Measurements from ENCODE around the gene DLGAP1. TPM values are rescaled to one million over a fixed set of nuclear protein-coding genes. Genes with fewer than 3 reads are reported as not detected.

The DLGAP1 gene
- total RNA-seq, 1 experiment from 2014 or later = 0.39 TPM

DNA sequence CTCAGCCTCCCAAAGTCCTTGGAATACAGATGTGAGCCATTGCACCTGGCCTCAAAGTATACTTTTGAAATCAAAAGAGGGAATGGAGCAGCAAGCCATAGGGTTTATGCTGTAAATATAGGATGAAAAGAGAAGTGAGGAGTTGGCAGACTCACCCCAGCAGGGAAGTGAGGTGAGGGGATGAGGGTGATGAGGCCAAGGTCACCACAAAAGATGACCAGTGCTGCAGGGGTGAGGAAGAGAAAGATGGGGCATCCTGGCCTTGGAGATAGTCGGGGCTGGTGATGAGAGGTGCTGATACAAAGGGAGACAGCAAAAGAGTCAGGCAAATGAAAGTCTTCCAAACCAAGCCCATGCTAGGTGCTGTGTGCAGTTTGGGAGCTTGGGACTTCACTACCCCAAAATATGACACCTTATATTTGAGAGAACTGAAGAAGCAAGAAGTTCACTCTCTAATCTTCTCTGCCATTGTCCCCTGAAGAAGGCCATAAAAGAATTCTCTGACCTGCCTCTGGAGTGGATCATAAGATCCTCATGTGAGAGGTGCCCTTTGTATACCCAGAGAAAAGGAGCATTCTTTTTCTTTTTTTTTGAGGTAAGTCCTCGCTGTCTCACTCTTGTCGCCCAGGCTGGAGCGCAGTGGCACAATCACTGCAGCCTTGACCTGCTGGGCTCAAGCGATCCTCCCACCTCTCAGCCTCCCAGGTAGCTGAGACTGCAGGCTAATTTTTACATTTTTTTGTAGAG, 974.1 kb downstream of the DLGAP1 start:
- ChIA-PET CTCF (interaction anchor here (1.0 to 1.7 kb wide), 4 partner anchors 13 to 105 kb away, joined by 4 to 7 read pairs (median 6); no protein-coding TSS in a partner anchor), RAD21 (ENCODE audit: low non-redundant PET in 1 of 2, low total read pairs in 2 of 2, uncharacterized antibody in 2 of 2, unreplicated experiment in 2 of 2) (no interaction called here), POLR2A (interaction anchor here (1.0 to 1.2 kb wide), 3 partner anchors 12 to 15 kb away, joined by 3 to 4 read pairs (median 4); no protein-coding TSS in a partner anchor)
- H3K27ac ChIP-seq (ENCODE audit: low read depth, low read length) = no peak overlapping the region
- no peaks in the 10 kb centered on the region for H3K79me2 ChIP-seq (ENCODE audit: insufficient read depth, low read length)
- no peaks in the 10 kb centered on the region for H4K20me1 ChIP-seq (ENCODE audit: insufficient read depth)
- no TSS peak for BruUV-seq (replicated peaks)
- DNase-seq (ENCODE audit: low read depth, low spot score) (no peak), ATAC-seq (no peak)
- H3K9me2 ChIP-seq (ENCODE audit: insufficient read depth) = no peaks in the 10 kb centered on the region
- H3K36me3 ChIP-seq (ENCODE audit: control insufficient read depth in 1 of 2, insufficient read depth in 2 of 2, low read length in 2 of 2) = no peaks in the 10 kb centered on the region
- no peak overlapping the region for H3K4me2 ChIP-seq (ENCODE audit: low read length)
- H3K9ac ChIP-seq (ENCODE audit: low read length) = no peak overlapping the region
- no peak for TF ChIP-seq ATF3 (IDR thresholded peaks at IDR 0.05)
- TF ChIP-seq YY1 (IDR thresholded peaks at IDR 0.05; ENCODE audit: extremely low read depth, insufficient replicate concordance, low read depth, low read length) = no peak
- no peak for TF ChIP-seq EGR1 (IDR thresholded peaks at IDR 0.05; ENCODE audit: low read depth)
- no peak for TF ChIP-seq ZFX (IDR thresholded peaks at IDR 0.05)
- TF ChIP-seq JUND (IDR thresholded peaks at IDR 0.05) = no peak
- TF ChIP-seq, protein P1, sequence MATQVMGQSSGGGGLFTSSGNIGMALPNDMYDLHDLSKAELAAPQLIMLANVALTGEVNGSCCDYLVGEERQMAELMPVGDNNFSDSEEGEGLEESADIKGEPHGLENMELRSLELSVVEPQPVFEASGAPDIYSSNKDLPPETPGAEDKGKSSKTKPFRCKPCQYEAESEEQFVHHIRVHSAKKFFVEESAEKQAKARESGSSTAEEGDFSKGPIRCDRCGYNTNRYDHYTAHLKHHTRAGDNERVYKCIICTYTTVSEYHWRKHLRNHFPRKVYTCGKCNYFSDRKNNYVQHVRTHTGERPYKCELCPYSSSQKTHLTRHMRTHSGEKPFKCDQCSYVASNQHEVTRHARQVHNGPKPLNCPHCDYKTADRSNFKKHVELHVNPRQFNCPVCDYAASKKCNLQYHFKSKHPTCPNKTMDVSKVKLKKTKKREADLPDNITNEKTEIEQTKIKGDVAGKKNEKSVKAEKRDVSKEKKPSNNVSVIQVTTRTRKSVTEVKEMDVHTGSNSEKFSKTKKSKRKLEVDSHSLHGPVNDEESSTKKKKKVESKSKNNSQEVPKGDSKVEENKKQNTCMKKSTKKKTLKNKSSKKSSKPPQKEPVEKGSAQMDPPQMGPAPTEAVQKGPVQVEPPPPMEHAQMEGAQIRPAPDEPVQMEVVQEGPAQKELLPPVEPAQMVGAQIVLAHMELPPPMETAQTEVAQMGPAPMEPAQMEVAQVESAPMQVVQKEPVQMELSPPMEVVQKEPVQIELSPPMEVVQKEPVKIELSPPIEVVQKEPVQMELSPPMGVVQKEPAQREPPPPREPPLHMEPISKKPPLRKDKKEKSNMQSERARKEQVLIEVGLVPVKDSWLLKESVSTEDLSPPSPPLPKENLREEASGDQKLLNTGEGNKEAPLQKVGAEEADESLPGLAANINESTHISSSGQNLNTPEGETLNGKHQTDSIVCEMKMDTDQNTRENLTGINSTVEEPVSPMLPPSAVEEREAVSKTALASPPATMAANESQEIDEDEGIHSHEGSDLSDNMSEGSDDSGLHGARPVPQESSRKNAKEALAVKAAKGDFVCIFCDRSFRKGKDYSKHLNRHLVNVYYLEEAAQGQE (IDR thresholded peaks at IDR 0.05; ENCODE audit: low read depth) = no peak
- no peak for TF ChIP-seq ELF1 (IDR thresholded peaks at IDR 0.05; ENCODE audit: borderline replicate concordance, low read depth)
- no peak for TF ChIP-seq MAX (IDR thresholded peaks at IDR 0.05)
- H3K9me3 ChIP-seq (ENCODE audit: control insufficient read depth in 1 of 2, insufficient read depth in 1 of 2, low read depth in 1 of 2, low read length in 2 of 2) = no peaks in the 10 kb centered on the region
- intact Hi-C loops (cut with micrococcal nuclease) = no loop called here
- peaks cover 0 to 6% of the 10 kb centered on the region in 2 experiments; a peak in 1 of 4 replicates for H3K4me1 ChIP-seq (ENCODE audit: control insufficient read depth in 1 of 2, insufficient read depth in 2 of 2, low read length in 2 of 2)
- H3K4me3 ChIP-seq (replicated peaks in 1 of 2; ENCODE audit: low read depth in 1 of 2, low read length in 2 of 2) = no peak overlapping the region
- no peaks in the 10 kb centered on the region for H3K27me3 ChIP-seq (ENCODE audit: insufficient read depth, low read length)
- H2AFZ ChIP-seq (ENCODE audit: low read depth, low read length, poor library complexity, severe bottlenecking) = no peak overlapping the region

All from HCT116 (cell line).